K562 (cell line): ENCODE results near the gene SLFN12. TPM values are rescaled to one million over a fixed set of nuclear protein-coding genes. Genes with fewer than 3 reads are reported as not detected.
A peak's percentile ranks its signal among the peaks of the same experiment; 100 is the strongest.

Source experiments
- ATAC-seq: fragments of 200-7000 bp; cut with Tn5 transposase; 3 replicates; pipeline ENCODE4 v1.9.1; 2020; ENCODE audit warnings: moderate library complexity
- BruUV-seq: library from RNA; stranded (reverse); fragments of 400-500 nt; replicated peaks from 2 replicates; lab custom pipeline; 2021; lab: Mats Ljungman, UMichigan
- CTCF ChIA-PET: fragments of 300-600 bp; formaldehyde crosslinking; extraction: SDS; loops from one replicate; lab custom pipeline; 2021; ENCODE audit warnings: low intra/inter-chr PET ratio; lab: Yijun Ruan, JAX
- POLR2A ChIA-PET: fragments of 300-600, 350-650 bp; sonication (Branson Sonifier 250); formaldehyde crosslinking; extraction: SDS; loops from one replicate; lab custom pipeline; 2021; ENCODE audit warnings: antibody characterized with exemption, inconsistent platforms; lab: Yijun Ruan, JAX
- DNase-seq, 4 experiments: peaks; one replicate each; pipeline versions ENCODE4 v3.0.0 to v3.0.0-alpha.2; 2011 to 2018; ENCODE audit warnings: low spot score in 3 of 4, mixed read lengths in 3 of 4; ENCODE audit errors: extremely low read depth in 1 of 4
- FAIRE-seq: peaks from 2 replicates; lab custom pipeline; 2011; peaks lifted over from hg19 to GRCh38; lab: Jason Lieb, UNC
- H2AFZ ChIP-seq: 2 replicates; pipeline ENCODE4 v1.6.0; 2011; ENCODE audit warnings: low read depth, low read length, control low read depth, inconsistent platforms
- H3K27ac ChIP-seq: fragments of 200-600 bp; 3 replicates; pipeline ENCODE4 v1.8.0; 2011; ENCODE audit warnings: low read depth, mild to moderate bottlenecking, control low read depth, inconsistent platforms, low read length, moderate library complexity, mixed read lengths; ENCODE audit errors: extremely low read depth
- H3K27me3 ChIP-seq, 2 experiments: fragments of 300-600 bp in 1 of 2; 2 replicates in 1 of 2; 3 replicates in 1 of 2; pipeline versions ENCODE4 v1.6.0 to v1.8.0; 2011; ENCODE audit warnings: inconsistent platforms in 2 of 2, low read length in 2 of 2, mild to moderate bottlenecking in 1 of 2, mixed read lengths in 1 of 2, moderate library complexity in 1 of 2; ENCODE audit not compliant: control insufficient read depth in 2 of 2, insufficient read depth in 2 of 2
- H3K36me3 ChIP-seq: fragments of 300-600 bp; 3 replicates; pipeline ENCODE4 v1.8.0; 2011; ENCODE audit warnings: mild to moderate bottlenecking, low read length, inconsistent platforms; ENCODE audit not compliant: control insufficient read depth, insufficient read depth
- H3K4me1 ChIP-seq, 2 experiments: fragments of 200-600 bp in 1 of 2; replicated peaks in 1 of 2; 2 replicates in 1 of 2; 3 replicates in 1 of 2; pipeline versions ENCODE4 v1.5.1 to v1.8.0; 2011; ENCODE audit warnings: inconsistent platforms in 2 of 2, low read length in 2 of 2, mild to moderate bottlenecking in 1 of 2, mixed read lengths in 1 of 2, moderate library complexity in 1 of 2; ENCODE audit not compliant: control insufficient read depth in 2 of 2, insufficient read depth in 2 of 2
- H3K4me2 ChIP-seq: 2 replicates; pipeline ENCODE4 v1.6.1; 2011; ENCODE audit warnings: low read length, control low read depth, inconsistent platforms, mixed read lengths; ENCODE audit not compliant: insufficient read depth
- H3K4me3 ChIP-seq: fragments of 200-600 bp; sonication (generic), shearing (Covaris generic); 2 replicates; pipeline ENCODE4 v1.5.1; 2016; ENCODE audit warnings: control low read depth, inconsistent platforms
- H3K79me2 ChIP-seq: fragments of 200-600 bp; 3 replicates; pipeline ENCODE4 v1.8.0; 2011; ENCODE audit warnings: low read length, inconsistent platforms; ENCODE audit not compliant: control insufficient read depth, insufficient read depth
- H3K9ac ChIP-seq, 2 experiments: 2 replicates each; pipeline versions ENCODE4 v1.6.0 to v1.6.1; 2011; ENCODE audit warnings: low read depth in 2 of 2, low read length in 2 of 2, control low read depth in 1 of 2, inconsistent platforms in 1 of 2, mild to moderate bottlenecking in 1 of 2, mixed read lengths in 1 of 2; ENCODE audit not compliant: insufficient read depth in 1 of 2
- H3K9me1 ChIP-seq: one replicate; pipeline ENCODE4 v1.6.0; 2011; ENCODE audit warnings: inconsistent platforms, mild to moderate bottlenecking, low read length, moderate library complexity; ENCODE audit not compliant: control insufficient read depth, insufficient read depth
- H3K9me3 ChIP-seq: replicated peaks from 2 replicates; pipeline ENCODE4 v1.5.1; 2011; ENCODE audit warnings: low read depth, low read length, inconsistent platforms; ENCODE audit not compliant: control insufficient read depth, insufficient read depth
- H4K20me1 ChIP-seq: replicated peaks from 2 replicates; pipeline ENCODE4 v1.6.1; 2011; ENCODE audit warnings: low read length, inconsistent platforms, mixed read lengths; ENCODE audit not compliant: control insufficient read depth, insufficient read depth
- CREB5 ChIP-seq: fragments of 250-450 bp; sonication (Bioruptor Pico); IDR thresholded peaks from 2 replicates; pipeline ENCODE4 v1.5.0; 2020; ENCODE audit warnings: mild to moderate bottlenecking
- RBM14 ChIP-seq: fragments of 200-400 bp; formaldehyde crosslinking; IDR thresholded peaks from 2 replicates; pipeline ENCODE4 v1.6.1; 2018; ENCODE audit warnings: low read depth, mild to moderate bottlenecking, low read length, moderate library complexity, borderline replicate concordance; ENCODE audit not compliant: insufficient read depth
- SP1 ChIP-seq: sonication (generic); formaldehyde crosslinking; IDR thresholded peaks from 2 replicates; pipeline ENCODE4 v1.8.1; 2022; ENCODE audit warnings: mild to moderate bottlenecking, missing genetic modification reagents
- TCF7L2 ChIP-seq: fragments of 150-350 bp; IDR thresholded peaks from 2 replicates; pipeline ENCODE4 v1.6.1; 2016; ENCODE audit warnings: low read depth, mild to moderate bottlenecking, low read length, moderate library complexity
- ZBTB33 ChIP-seq: sonication (generic); formaldehyde crosslinking; IDR thresholded peaks from 2 replicates; pipeline ENCODE4 v1.8.1; 2023; ENCODE audit warnings: mild to moderate bottlenecking, missing genetic modification reagents
- ZFP30 ChIP-seq: fragments of 250-450 bp; sonication (Bioruptor Pico); IDR thresholded peaks from 2 replicates; pipeline ENCODE4 v1.8.0; 2022; ENCODE audit warnings: moderate library complexity, mild to moderate bottlenecking, inconsistent platforms, borderline replicate concordance
- ZNF384 ChIP-seq: IDR thresholded peaks from 2 replicates; pipeline ENCODE4 v1.6.1; 2012; ENCODE audit warnings: low read depth, low read length, improper control_type of control experiment
- ZNF41 ChIP-seq: fragments of 250-450 bp; sonication (Bioruptor Pico); conservative IDR thresholded peaks from 2 replicates; pipeline ENCODE4 v1.4.0; 2020; ENCODE audit warnings: mild to moderate bottlenecking
- ZNF785 ChIP-seq: fragments of 250-450 bp; sonication (Bioruptor Pico); IDR thresholded peaks from 2 replicates; pipeline ENCODE4 v1.4.0; 2020; ENCODE audit warnings: mild to moderate bottlenecking
- WGBS: fragments of 100-300 bp; shearing (Covaris generic); methylation state at CpG from one replicate; pipeline ENCODE4 v1.1.6; 2016; ENCODE audit warnings: low coverage, mixed read lengths; ENCODE audit not compliant: insufficient coverage; ENCODE audit errors: missing lambda C conversion rate; 5-methylcytosine and 5-hydroxymethylcytosine counted together
- in situ Hi-C: fragments of 300-500 bp; cut with MboI; formaldehyde crosslinking; loops from 4 replicates; pipeline ENCODE4 v1.15.0; 2018; ENCODE audit warnings: inconsistent platforms, mixed read lengths
- intact Hi-C: fragments of 100-400 bp; cut with micrococcal nuclease; formaldehyde crosslinking; loops from 2 replicates; pipeline ENCODE4 v1.14.2; 2022
- polyA plus RNA-seq, 8 experiments: library from polyadenylated mRNA; depleted of rRNA in 4 of 8; stranded (reverse) in 5 of 8; unstranded in 3 of 8; fragments of >200 nt; fragmentation: Nextera tagmentation in 2 of 8; fragmentation: Illumina TruSeq in 1 of 8; extraction: Ambion mirVana in 2 of 8; extraction: Trizol in 1 of 8; gene quantifications; 2 replicates each; pipeline versions ENCODE4 v1.2.1 to v1.2.3, GENCODE V29; 2011 to 2014; ENCODE audit warnings: inconsistent platforms in 1 of 8, missing spikeins in 1 of 8
- total RNA-seq, 7 experiments: library from RNA; depleted of rRNA in 6 of 7; stranded (reverse); fragments of >200 nt in 6 of 7; fragmentation: Illumina TruSeq in 2 of 7; extraction: Trizol in 2 of 7; gene quantifications; 2 replicates each; pipeline versions ENCODE4 v1.2.1 to v1.2.3, GENCODE V29; 2011 to 2021; ENCODE audit warnings: low replicate concordance in 1 of 7

Gene SLFN12
- total and polyA plus RNA-seq, 9 of the 15 experiments (the other 6 are each of a cell fraction or from before 2014, with no cell fraction given): 0.01 to 0.09 (median 0.07) TPM; not detected in 6

GRCh38 chr17:35449371-35449931 lies 17.2 kb upstream of the SLFN12 start:
- H3K4me3 ChIP-seq: no peak overlapping the region
- no peaks in the 10 kb centered on the region for H3K36me3 ChIP-seq
- no peak overlapping the region for H3K27ac ChIP-seq
- no peak overlapping the region for H3K9ac ChIP-seq
- no peaks in the 10 kb centered on the region for H3K9me3 ChIP-seq
- in situ Hi-C loops (no loop called here), intact Hi-C loops (no loop called here)
- H3K4me1 ChIP-seq: peaks cover 0 to 13% of the 10 kb centered on the region in 2 experiments; a peak in 2 of 5 replicates
- H3K79me2 ChIP-seq: no peaks in the 10 kb centered on the region
- no peak overlapping the region for H3K4me2 ChIP-seq
- DNase-seq (no peak), FAIRE-seq (no peak), ATAC-seq (no peak)
- H4K20me1 ChIP-seq: no peaks in the 10 kb centered on the region
- CTCF ChIA-PET: no interaction called here
- WGBS: 60% methylated on average over 28 of the region's 36 CpGs
- H3K9me1 ChIP-seq: no peaks in the 10 kb centered on the region
- BruUV-seq: no TSS peak
- no peak overlapping the region for H2AFZ ChIP-seq
- POLR2A ChIA-PET: no interaction called here
- peaks cover 11 to 13% of the 10 kb centered on the region in 2 experiments; a peak in 4 of 5 replicates for H3K27me3 ChIP-seq
- TF ChIP-seq RBM14: 0 out of 2 replicates have a peak, but pooled peaks have one; percentile 58
- no peak for TF ChIP-seq SP1 (CRISPR knock-in tag)
- TF ChIP-seq, all 486 proteins: peak for 1

- 76% methylated on average over 8 of the region's 16 CpGs for WGBS
- CTCF ChIA-PET: no interaction called here
- Histone ChIP-seq H3K9me1 (no peaks in the 10 kb centered on the region), H3K27me3 (peaks cover 13 to 14% of the 10 kb centered on the region in 2 experiments; a peak in 4 of 5 replicates), H3K4me1 (peaks cover 0 to 13% of the 10 kb centered on the region in 2 experiments; a peak in 2 of 5 replicates), H3K79me2 (no peaks in the 10 kb centered on the region)
- intact Hi-C loops: no loop called here
- no peak for TF ChIP-seq TCF7L2
- TF ChIP-seq ZBTB33 (CRISPR knock-in tag): 0 out of 2 replicates have a peak, but pooled peaks have one; percentile 27
- TF ChIP-seq ZNF41 (CRISPR knock-in tag): no peak
- no peak for TF ChIP-seq ZNF384
- TF ChIP-seq CREB5 (CRISPR knock-in tag): no peak
- no peak for TF ChIP-seq ZFP30 (CRISPR knock-in tag)
- no peak for TF ChIP-seq ZNF785
- TF ChIP-seq, all 486 proteins: peak for 1
- Histone ChIP-seq H3K36me3 (no peaks in the 10 kb centered on the region), H3K9me3 (no peaks in the 10 kb centered on the region), H3K4me3 (no peak overlapping the region), H3K27ac (no peak overlapping the region), H3K4me2 (peak overlapping the region; percentile 65; the same call in 1 of the 2 replicates), H2AFZ (peak overlapping the region; percentile 83; the same call in 1 of the 2 replicates), H3K9ac (no peak overlapping the region), H4K20me1 (no peaks in the 10 kb centered on the region)
- POLR2A ChIA-PET: interaction anchor here (0.9 to 1.0 kb wide), 2 partner anchors 15 to 24 kb away, joined by 3 read pairs; no protein-coding TSS in a partner anchor
- no peak for FAIRE-seq
- BruUV-seq: no TSS peak
- ATAC-seq: no peak
- DNase-seq: no peak
- in situ Hi-C loops: no loop called here
These were observed 16.6 kb upstream of the SLFN12 start for GRCh38 chr17:35448899-35449227.
